Upper lobe of left lung (tissue), 4 donors: ENCODE data around the gene ZNF423.

Source experiments
- POLR2AphosphoS5 ChIP-seq, 2 donors: sonication (generic); formaldehyde crosslinking; IDR thresholded peaks; one replicate each; pipeline ENCODE4 v1.5.1; 2017; ENCODE audit warnings: antibody characterized with exemption in 2 of 2
- TF ChIP-seq, protein P1 (sequence below), 6 experiments: fragments of 450-650 bp in 4 of 6; fragments of 200-600 bp in 2 of 6; sonication (generic) in 2 of 6; IDR thresholded peaks; one replicate each; pipeline ENCODE4 v1.5.1; 2016 to 2019; ENCODE audit warnings: antibody characterized with exemption in 6 of 6

GRCh38 chr16:49459953-49460735, 395.8 kb downstream of the ZNF423 start:
- TF ChIP-seq, protein P1, sequence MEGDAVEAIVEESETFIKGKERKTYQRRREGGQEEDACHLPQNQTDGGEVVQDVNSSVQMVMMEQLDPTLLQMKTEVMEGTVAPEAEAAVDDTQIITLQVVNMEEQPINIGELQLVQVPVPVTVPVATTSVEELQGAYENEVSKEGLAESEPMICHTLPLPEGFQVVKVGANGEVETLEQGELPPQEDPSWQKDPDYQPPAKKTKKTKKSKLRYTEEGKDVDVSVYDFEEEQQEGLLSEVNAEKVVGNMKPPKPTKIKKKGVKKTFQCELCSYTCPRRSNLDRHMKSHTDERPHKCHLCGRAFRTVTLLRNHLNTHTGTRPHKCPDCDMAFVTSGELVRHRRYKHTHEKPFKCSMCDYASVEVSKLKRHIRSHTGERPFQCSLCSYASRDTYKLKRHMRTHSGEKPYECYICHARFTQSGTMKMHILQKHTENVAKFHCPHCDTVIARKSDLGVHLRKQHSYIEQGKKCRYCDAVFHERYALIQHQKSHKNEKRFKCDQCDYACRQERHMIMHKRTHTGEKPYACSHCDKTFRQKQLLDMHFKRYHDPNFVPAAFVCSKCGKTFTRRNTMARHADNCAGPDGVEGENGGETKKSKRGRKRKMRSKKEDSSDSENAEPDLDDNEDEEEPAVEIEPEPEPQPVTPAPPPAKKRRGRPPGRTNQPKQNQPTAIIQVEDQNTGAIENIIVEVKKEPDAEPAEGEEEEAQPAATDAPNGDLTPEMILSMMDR (IDR thresholded peaks at IDR 0.05) = no peak
- no peak for TF ChIP-seq POLR2AphosphoS5 (IDR thresholded peaks at IDR 0.05)
